ENCODE data around the gene MTURN.

Gene MTURN

GRCh38 chr7:30136743-30137485 is 2.1 kb downstream of the MTURN start:
- DNase-seq, result no peak

GRCh38 chr7:30139836-30140384 is 5.1 kb downstream of the MTURN start:
- no peak for DNase-seq

GRCh38 chr7:30140456-30140855 is 5.7 kb downstream of the MTURN start:
- DNase-seq, result no peak

- no peak for DNase-seq
Measured at GRCh38 chr7:30142710-30143109, 7.9 kb downstream of the MTURN start.

GRCh38 chr7:30143748-30144251 is 9.0 kb downstream of the MTURN start:
- no peak for DNase-seq

GRCh38 chr7:30144657-30145306 is 10.0 kb downstream of the MTURN start:
- no peak for DNase-seq

- no peak for DNase-seq
Measured at GRCh38 chr7:30145426-30145970, 10.7 kb downstream of the MTURN start.

- DNase-seq, result no peak
Measured at GRCh38 chr7:30146127-30146612, 11.4 kb downstream of the MTURN start.

- no peak for DNase-seq
Measured at GRCh38 chr7:30147223-30147622, 12.4 kb downstream of the MTURN start.

- DNase-seq, result no peak
Measured at GRCh38 chr7:30147785-30148184, 13.0 kb downstream of the MTURN start.

GRCh38 chr7:30148426-30148825 is 13.6 kb downstream of the MTURN start:
- DNase-seq, result no peak

GRCh38 chr7:30148951-30149459 is 14.2 kb downstream of the MTURN start:
- DNase-seq, result peak; percentile 37

GRCh38 chr7:30149640-30150272 is 15.0 kb downstream of the MTURN start:
- DNase-seq, result no peak

- no peak for DNase-seq
Measured at GRCh38 chr7:30150711-30151110, 15.9 kb downstream of the MTURN start.

GRCh38 chr7:30154111-30154587 is 19.4 kb downstream of the MTURN start:
- no peak for DNase-seq

- no peak for DNase-seq
Measured at GRCh38 chr7:30155481-30155880, 20.7 kb downstream of the MTURN start.

- DNase-seq, result no peak
Measured at GRCh38 chr7:30157204-30157603, 22.4 kb downstream of the MTURN start.

- DNase-seq, result no peak
Measured at GRCh38 chr7:30159163-30159562, 24.4 kb downstream of the MTURN start.

- DNase-seq, result peak; percentile 45
Measured at GRCh38 chr7:30159698-30160143, 24.9 kb downstream of the MTURN start.

- DNase-seq, result no peak
Measured at GRCh38 chr7:30160329-30160728, 25.5 kb downstream of the MTURN start.

GRCh38 chr7:30162133-30162532 is 27.3 kb downstream of the MTURN start:
- DNase-seq, result no peak

- DNase-seq, result no peak
Measured at GRCh38 chr7:30162622-30163124, 27.9 kb downstream of the MTURN start.

All from stimulated activated CD8-positive, alpha-beta memory T cell treated with anti-CD3 and anti-CD28 coated beads, Interleukin-4, amount 100 ng/mL, for 48 hours (primary cell).